Rectal smooth muscle tissue (tissue), 1 donor: Measurements from ENCODE around the gene ZNF653.
"Not testable (repeated sequence)": the region's sequence is repeated elsewhere in the genome, so short reads cannot be mapped to it uniquely, and the experiment has no call there.

Source experiments
- H3K27ac ChIP-seq: one replicate; pipeline ENCODE4 v1.7.0; 2013; ENCODE audit warnings: low read depth, low read length, inconsistent platforms
- H3K27me3 ChIP-seq: one replicate; pipeline ENCODE4 v1.7.0; 2013; ENCODE audit warnings: low read length; ENCODE audit not compliant: control insufficient read depth, insufficient read depth
- H3K36me3 ChIP-seq: one replicate; pipeline ENCODE4 v1.7.0; 2013; ENCODE audit warnings: low read length; ENCODE audit not compliant: control insufficient read depth, insufficient read depth
- H3K4me1 ChIP-seq: one replicate; pipeline ENCODE4 v1.7.0; 2013; ENCODE audit warnings: low read length; ENCODE audit not compliant: control insufficient read depth, insufficient read depth
- H3K4me3 ChIP-seq: one replicate; pipeline ENCODE4 v1.7.0; 2013; ENCODE audit warnings: low read length
- H3K9ac ChIP-seq: one replicate; pipeline ENCODE4 v1.7.0; 2013; ENCODE audit warnings: low read length

ZNF653 gene

GRCh38 chr19:11446652-11447301 lies 58.9 kb downstream of the ZNF653 start:
- Histone ChIP-seq H3K27me3 (no peaks in the 10 kb centered on the region), H3K4me3 (no peak overlapping the region), H3K36me3 (peaks cover 21% of the 10 kb centered on the region), H3K27ac (no peak overlapping the region), H3K9ac (no peak overlapping the region), H3K4me1 (no peaks in the 10 kb centered on the region)

DNA sequence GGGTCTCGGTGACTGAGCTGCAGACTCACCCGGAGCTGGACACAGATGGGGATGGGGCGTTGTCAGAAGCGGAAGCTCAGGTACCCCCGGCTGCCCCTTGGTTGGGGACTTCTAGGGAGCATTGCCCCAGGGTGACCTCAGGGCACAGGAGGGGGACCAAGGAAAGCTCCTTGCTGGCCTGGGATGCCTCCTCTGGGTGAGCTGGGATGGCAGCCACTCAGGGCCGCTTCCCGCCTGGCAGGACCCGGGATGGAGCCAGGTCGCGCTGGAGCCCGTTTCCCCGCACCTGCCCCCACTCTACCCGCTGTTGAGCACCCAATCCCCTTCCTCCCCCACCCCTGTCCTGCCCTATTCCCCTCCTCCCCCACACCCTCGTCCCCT lies 59.4 kb downstream of the ZNF653 start:
- no peak overlapping the region for H3K27ac ChIP-seq
- no peak overlapping the region for H3K9ac ChIP-seq
- no peaks in the 10 kb centered on the region for H3K27me3 ChIP-seq
- peaks cover 22% of the 10 kb centered on the region for H3K36me3 ChIP-seq
- no peak overlapping the region for H3K4me3 ChIP-seq
- no peaks in the 10 kb centered on the region for H3K4me1 ChIP-seq

- H3K27me3 ChIP-seq, result no peaks in the 10 kb centered on the region
- H3K9ac ChIP-seq, result no peak overlapping the region
- no peaks in the 10 kb centered on the region for H3K4me1 ChIP-seq
- peaks cover 27% of the 10 kb centered on the region for H3K36me3 ChIP-seq
- no peak overlapping the region for H3K4me3 ChIP-seq
- no peak overlapping the region for H3K27ac ChIP-seq
Measured at GRCh38 chr19:11445141-11445540, 60.5 kb downstream of the ZNF653 start.

DNA sequence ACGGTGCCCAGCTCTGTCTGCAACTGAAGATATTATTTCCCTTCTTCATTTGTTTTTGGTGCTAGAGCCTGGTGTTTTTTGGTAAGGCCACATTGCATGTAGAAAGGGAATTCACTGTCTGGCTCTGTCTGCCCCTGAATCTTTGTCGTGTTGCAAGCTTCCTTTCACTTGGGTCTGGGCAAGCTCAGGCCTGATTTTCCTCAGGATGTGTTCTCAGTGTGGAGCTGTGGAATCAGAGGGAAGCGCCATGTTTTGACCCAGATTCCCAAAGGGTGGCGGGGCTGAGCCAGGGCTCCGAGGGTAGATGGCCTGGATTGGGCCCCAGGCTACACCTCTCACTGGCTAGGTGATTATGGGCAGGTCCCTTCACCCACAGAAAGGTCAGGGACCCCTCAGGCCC lies 61.6 kb downstream of the ZNF653 start:
- Histone ChIP-seq H3K27me3 (no peaks in the 10 kb centered on the region), H3K27ac (no peak overlapping the region), H3K4me3 (no peak overlapping the region), H3K36me3 (peaks cover 22% of the 10 kb centered on the region), H3K4me1 (no peaks in the 10 kb centered on the region), H3K9ac (no peak overlapping the region)

GRCh38 chr19:11437955-11438354 lies 67.7 kb downstream of the ZNF653 start:
- H3K4me1 ChIP-seq, result peaks cover 10% of the 10 kb centered on the region
- H3K36me3 ChIP-seq, result peaks cover 15% of the 10 kb centered on the region
- no peak overlapping the region for H3K9ac ChIP-seq
- no peak overlapping the region for H3K27ac ChIP-seq
- no peaks in the 10 kb centered on the region for H3K27me3 ChIP-seq
- no peak overlapping the region for H3K4me3 ChIP-seq

GRCh38 chr19:11435833-11436313 lies 69.8 kb downstream of the ZNF653 start:
- Histone ChIP-seq H3K27ac (peak overlapping the region; percentile 70), H3K36me3 (peaks cover 10% of the 10 kb centered on the region), H3K9ac (peak overlapping the region; percentile 10), H3K4me1 (peaks cover 10% of the 10 kb centered on the region), H3K4me3 (peak overlapping the region; percentile 92), H3K27me3 (no peaks in the 10 kb centered on the region)

- peaks cover 10% of the 10 kb centered on the region for H3K4me1 ChIP-seq
- H3K36me3 ChIP-seq, result peaks cover 9% of the 10 kb centered on the region
- peak within 1 kb of the TSS; percentile 10 for H3K9ac ChIP-seq
- no peaks in the 10 kb centered on the region for H3K27me3 ChIP-seq
- peak within 1 kb of the TSS; percentile 70 for H3K27ac ChIP-seq
- peak within 1 kb of the TSS; percentile 92 for H3K4me3 ChIP-seq
Measured at GRCh38 chr19:11435057-11435832, 70.4 kb downstream of the ZNF653 start, which contains the start of the genes ODAD3 and PRKCSH. Gene ODAD3, minus strand, starts transcription at chr19:11435121. Its CDS starts 105 bp downstream, at chr19:11435016. Gene PRKCSH, plus strand, starts transcription at chr19:11435635. Its CDS starts 483 bp downstream, at chr19:11436118.

DNA sequence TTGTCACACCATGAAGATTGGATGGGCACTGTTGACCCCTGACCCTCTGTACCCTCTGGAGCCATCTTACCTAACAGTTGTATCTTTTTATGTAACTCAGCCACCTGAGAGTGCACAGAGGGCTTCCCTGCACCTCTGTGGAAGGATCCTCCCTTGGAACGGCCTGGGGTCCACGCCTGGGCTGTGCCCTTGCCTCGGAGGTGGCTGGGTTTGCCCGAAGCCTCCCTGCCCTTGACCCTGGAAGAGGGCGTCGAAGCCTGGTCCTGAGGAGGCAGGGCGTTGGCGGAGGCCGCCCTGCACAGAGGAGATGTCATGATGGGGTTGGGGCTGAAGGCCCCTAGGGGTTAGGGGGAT lies 71.0 kb downstream of the ZNF653 start:
- H3K36me3 ChIP-seq, result peaks cover 9% of the 10 kb centered on the region
- H3K27me3 ChIP-seq, result no peaks in the 10 kb centered on the region
- peak overlapping the region; percentile 45 for H3K4me3 ChIP-seq
- H3K27ac ChIP-seq, result peak overlapping the region; percentile 70
- peaks cover 10% of the 10 kb centered on the region for H3K4me1 ChIP-seq
- no peak overlapping the region for H3K9ac ChIP-seq

GRCh38 chr19:11433526-11433925 lies 72.1 kb downstream of the ZNF653 start:
- peaks cover 10% of the 10 kb centered on the region for H3K4me1 ChIP-seq
- H3K36me3 ChIP-seq, H3K27ac ChIP-seq, H3K9ac ChIP-seq, H3K4me3 ChIP-seq, H3K27me3 ChIP-seq: not testable (repeated sequence)
